MM.1S (cell line): ENCODE data around the gene CCDC188.

Experiments
- EZH2phosphoT487 ChIP-seq: fragments of 300-600 bp; sonication (generic); IDR thresholded peaks from 2 replicates; pipeline ENCODE4 v1.6.1; 2018; ENCODE audit warnings: antibody characterized with exemption, low read length
- TF ChIP-seq, protein P1 (sequence below): fragments of 300-600 bp; sonication (generic); IDR thresholded peaks from 2 replicates; pipeline ENCODE4 v1.5.1; 2016; ENCODE audit warnings: antibody characterized with exemption, low read length, mixed read lengths

- TF ChIP-seq, protein P1, sequence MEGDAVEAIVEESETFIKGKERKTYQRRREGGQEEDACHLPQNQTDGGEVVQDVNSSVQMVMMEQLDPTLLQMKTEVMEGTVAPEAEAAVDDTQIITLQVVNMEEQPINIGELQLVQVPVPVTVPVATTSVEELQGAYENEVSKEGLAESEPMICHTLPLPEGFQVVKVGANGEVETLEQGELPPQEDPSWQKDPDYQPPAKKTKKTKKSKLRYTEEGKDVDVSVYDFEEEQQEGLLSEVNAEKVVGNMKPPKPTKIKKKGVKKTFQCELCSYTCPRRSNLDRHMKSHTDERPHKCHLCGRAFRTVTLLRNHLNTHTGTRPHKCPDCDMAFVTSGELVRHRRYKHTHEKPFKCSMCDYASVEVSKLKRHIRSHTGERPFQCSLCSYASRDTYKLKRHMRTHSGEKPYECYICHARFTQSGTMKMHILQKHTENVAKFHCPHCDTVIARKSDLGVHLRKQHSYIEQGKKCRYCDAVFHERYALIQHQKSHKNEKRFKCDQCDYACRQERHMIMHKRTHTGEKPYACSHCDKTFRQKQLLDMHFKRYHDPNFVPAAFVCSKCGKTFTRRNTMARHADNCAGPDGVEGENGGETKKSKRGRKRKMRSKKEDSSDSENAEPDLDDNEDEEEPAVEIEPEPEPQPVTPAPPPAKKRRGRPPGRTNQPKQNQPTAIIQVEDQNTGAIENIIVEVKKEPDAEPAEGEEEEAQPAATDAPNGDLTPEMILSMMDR, result no peak
- TF ChIP-seq EZH2phosphoT487, result no peak
Observed at GRCh38 chr22:20160041-20160440, 9.2 kb upstream of the CCDC188 start.
